ENCODE results near the gene RAD9A. TPM values are rescaled to one million over a fixed set of nuclear protein-coding genes. Genes with fewer than 3 reads are reported as not detected.

Gene RAD9A
- total and polyA plus RNA-seq, 7 experiments from 2014 or later, result 6.3 to 48.0 (median 31.0) TPM

DNA sequence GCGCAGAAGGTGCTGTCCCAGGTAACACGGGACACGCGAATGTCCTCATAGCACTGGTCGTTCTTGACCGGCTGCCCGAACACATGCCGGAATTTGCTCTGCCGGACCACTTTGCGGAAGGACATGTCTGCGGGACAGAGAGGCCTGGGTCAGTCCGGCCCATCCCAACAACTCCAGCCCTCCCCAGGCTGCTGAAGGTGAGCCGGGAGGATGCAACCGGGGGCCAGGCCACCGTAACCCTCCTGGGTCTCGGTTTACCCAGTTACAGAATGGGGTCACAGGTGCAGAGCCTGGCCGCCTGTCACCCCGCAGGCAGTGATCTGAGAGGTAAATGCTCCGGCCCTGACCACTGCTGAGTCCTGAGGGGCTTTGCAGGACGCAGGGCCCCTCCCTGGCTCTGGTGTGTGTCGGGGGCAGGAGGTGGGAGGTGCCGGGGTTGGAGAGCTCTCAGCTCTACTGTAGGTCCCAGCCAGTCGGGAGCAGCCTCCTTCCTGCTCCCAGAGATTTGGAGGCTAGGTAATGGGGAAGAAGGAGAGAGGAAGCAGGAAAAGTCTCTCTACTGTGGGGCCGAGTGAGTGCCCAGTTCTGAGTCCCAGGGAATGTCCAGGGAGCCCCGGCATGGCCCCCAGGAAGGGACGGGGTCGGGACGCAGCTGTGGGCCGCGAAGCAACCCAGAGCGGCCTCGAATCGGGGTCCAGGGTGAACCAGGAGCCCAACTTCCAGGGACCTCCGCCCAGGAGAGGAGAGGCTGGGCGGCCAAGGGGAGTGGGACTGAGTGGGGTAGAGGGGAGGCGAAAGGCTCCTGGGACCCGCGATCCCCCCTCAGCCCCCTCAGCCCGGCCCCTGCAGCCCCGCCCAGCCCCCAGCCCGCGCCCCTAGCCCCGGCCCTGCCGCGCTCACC is 51.0 kb downstream of the RAD9A start:
- peaks cover 57 to 87% (median 72%) of the 10 kb centered on the region in 7 donors for H3K4me1 Mint-ChIP-seq
- CTCF ChIA-PET, result no interaction called here
- Histone ChIP-seq H3K27me3 (ENCODE audit: control insufficient read depth in 2 of 2, insufficient read depth in 2 of 2, low read length in 2 of 2) (no peaks in the 10 kb centered on the region), H3K4me1 (ENCODE audit: control insufficient read depth in 2 of 2, insufficient read depth in 2 of 2, low read length in 2 of 2) (peaks cover 51 to 77% of the 10 kb centered on the region in 2 donors), H3K9me3 (ENCODE audit: control insufficient read depth in 2 of 3, low read length in 3 of 3) (no peaks in the 10 kb centered on the region), H3K36me3 (ENCODE audit: control insufficient read depth in 2 of 3, insufficient read depth in 3 of 3, low read length in 3 of 3) (peaks cover 0 to under 1% (median 0%) of the 10 kb centered on the region in 3 experiments), H3K4me3 (ENCODE audit: low read length) (no peak overlapping the region), H3K27ac (ENCODE audit: low read depth, low read length) (peak overlapping the region; percentile 85)
- ATAC-seq, result no peak
- intact Hi-C loops (cut with micrococcal nuclease), result loop anchor here in 1 of 2 donors (1.0 kb wide), 2 partner anchors 14 to 27 kb away; partner anchors contain the start of genes RPS6KB2 and TMEM134
- peak overlapping the region; percentile 84 to 95 (median 90) for H3K27ac Mint-ChIP-seq
- peak overlapping the region; percentile 55 to 99 (median 63) for H3K4me3 Mint-ChIP-seq
- POLR2A ChIA-PET, result interaction anchor here (0.8 to 11.9 kb wide), 6 partner anchors 9 to 97 kb away, joined by 3 to 206 read pairs (median 7); partner anchors contain the start of genes CABP4, GPR152, RPS6KB2 and TMEM134
- H3K36me3 Mint-ChIP-seq, result peaks cover 0 to 27% (median 0%) of the 10 kb centered on the region in 5 donors
- H3K9me3 Mint-ChIP-seq, result peaks cover 0 to 1% (median 0%) of the 10 kb centered on the region in 11 donors
- H3K27me3 Mint-ChIP-seq, result no peaks in the 10 kb centered on the region
- DNase-seq, result no peak

DNA sequence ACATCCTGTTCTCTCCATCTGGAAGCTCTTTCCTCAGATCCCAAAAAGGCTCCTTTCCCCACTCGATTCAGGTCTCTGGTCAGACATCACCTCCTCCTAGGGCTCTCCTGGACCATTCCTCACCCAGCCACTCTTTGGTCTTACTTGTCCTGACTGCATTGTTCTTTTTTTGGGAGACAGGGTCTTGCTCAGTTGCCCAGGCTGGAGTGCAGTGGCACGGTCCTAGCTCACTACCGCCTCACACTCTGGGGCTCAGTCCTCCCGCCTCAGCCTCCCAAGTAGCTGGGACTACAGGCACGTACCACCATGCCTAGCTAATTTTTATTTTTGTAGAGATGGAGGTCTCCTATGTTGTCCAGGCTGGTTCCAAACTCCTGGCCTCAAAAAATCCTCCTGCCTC is 53.7 kb downstream of the RAD9A start:
- peaks cover 0 to 4% (median 0%) of the 10 kb centered on the region in 5 donors for H3K36me3 Mint-ChIP-seq
- H3K9me3 ChIP-seq (ENCODE audit: control insufficient read depth in 2 of 3, low read length in 3 of 3), result no peaks in the 10 kb centered on the region

More for the DNA sequence above, 53.7 kb downstream of the RAD9A start:
- Mint-ChIP-seq H3K4me3 (peak overlapping the region; percentile 68 to 83 (median 80)), H3K27me3 (no peaks in the 10 kb centered on the region), H3K27ac (peak overlapping the region; percentile 89 to 99 (median 96)), H3K9me3 (no peaks in the 10 kb centered on the region), H3K4me1 (peaks cover 52 to 93% (median 69%) of the 10 kb centered on the region in 7 donors)
- Histone ChIP-seq H3K27ac (ENCODE audit: low read depth, low read length) (peak overlapping the region; percentile 85), H3K36me3 (ENCODE audit: control insufficient read depth in 2 of 3, insufficient read depth in 3 of 3, low read length in 3 of 3) (no peaks in the 10 kb centered on the region), H3K4me3 (ENCODE audit: low read length) (peak overlapping the region; percentile 49), H3K4me1 (ENCODE audit: control insufficient read depth in 2 of 2, insufficient read depth in 2 of 2, low read length in 2 of 2) (peaks cover 38 to 76% of the 10 kb centered on the region in 2 donors), H3K27me3 (ENCODE audit: control insufficient read depth in 2 of 2, insufficient read depth in 2 of 2, low read length in 2 of 2) (no peaks in the 10 kb centered on the region)
- ChIA-PET POLR2A (interaction anchor here (0.7 to 11.9 kb wide), 9 partner anchors 15 to 43 kb away, joined by 3 to 206 read pairs (median 5); partner anchors contain the start of genes CABP4, PPP1CA, RPS6KB2 and TBC1D10C), CTCF (interaction anchor here (0.6 to 0.7 kb wide), 2 partner anchors 63 to 1946 kb away, joined by 3 to 6 read pairs; no protein-coding TSS in a partner anchor)
- DNase-seq (no peak), ATAC-seq (no peak)
- intact Hi-C loops (cut with micrococcal nuclease), result no loop called here

Other genes with a start within 250 kb of the RAD9A start
- 100 to 1,000 TPM; 305 to 399 (median 322) TPM for gene GRK2, start 125.5 kb upstream of the RAD9A start, total RNA-seq
- 10 to 100 TPM; 18.5 to 38.0 TPM for gene GRK2, start 125.5 kb upstream of the RAD9A start, polyA plus RNA-seq
- gene ANKRD13D, start 102.7 kb upstream of the RAD9A start, total RNA-seq, result 100 to 1,000 TPM; 161 to 286 (median 191) TPM
- 10 to 100 TPM in 1 of 2 donors, 1 to 10 TPM in 1; 6.3 to 19.5 TPM for gene ANKRD13D, start 102.7 kb upstream of the RAD9A start, polyA plus RNA-seq
- gene SSH3, start 88.5 kb upstream of the RAD9A start, total RNA-seq, result 10 to 100 TPM in 4 of 5 experiments, 1 to 10 TPM in 1; 8.8 to 23.8 (median 15.0) TPM
- 1 to 10 TPM; 1.1 to 4.9 TPM for gene SSH3, start 88.5 kb upstream of the RAD9A start, polyA plus RNA-seq
- gene POLD4, start 38.4 kb upstream of the RAD9A start, total RNA-seq, result 100 to 1,000 TPM in 1 of 5 experiments, 10 to 100 TPM in 4; 59.9 to 104 (median 76.1) TPM
- gene POLD4, start 38.4 kb upstream of the RAD9A start, polyA plus RNA-seq, result 100 to 1,000 TPM in 1 of 2 donors, 10 to 100 TPM in 1; 98.9 to 116 TPM
- gene CLCF1, start 18.4 kb upstream of the RAD9A start, total RNA-seq, result 1 to 10 TPM in 2 of 5 experiments, under 1 TPM in 3; 0.32 to 7.8 (median 0.70) TPM
- not detected for gene CLCF1, start 18.4 kb upstream of the RAD9A start, polyA plus RNA-seq
- gene PPP1CA, start 9.9 kb downstream of the RAD9A start, total RNA-seq, result 100 to 1,000 TPM in 4 of 5 experiments, 10 to 100 TPM in 1; 83.0 to 339 (median 122) TPM
- gene PPP1CA, start 9.9 kb downstream of the RAD9A start, polyA plus RNA-seq, result 100 to 1,000 TPM; 350 to 363 TPM
- gene TBC1D10C, start 12.1 kb downstream of the RAD9A start, total RNA-seq, result 100 to 1,000 TPM; 243 to 425 (median 346) TPM
- 100 to 1,000 TPM; 225 to 366 TPM for gene TBC1D10C, start 12.1 kb downstream of the RAD9A start, polyA plus RNA-seq
- 10 to 100 TPM in 2 of 5 experiments, 1 to 10 TPM in 2, under 1 TPM in 1; 0.53 to 14.2 (median 5.1) TPM for gene CARNS1, start 23.7 kb downstream of the RAD9A start, total RNA-seq
- 1 to 10 TPM in 1 of 2 donors, under 1 TPM in 1; 0.97 to 1.4 TPM for gene CARNS1, start 23.7 kb downstream of the RAD9A start, polyA plus RNA-seq
- gene RPS6KB2, start 36.5 kb downstream of the RAD9A start, total RNA-seq, result 10 to 100 TPM; 61.9 to 83.9 (median 77.7) TPM
- gene RPS6KB2, start 36.5 kb downstream of the RAD9A start, polyA plus RNA-seq, result 10 to 100 TPM; 45.2 to 46.6 TPM
- 100 to 1,000 TPM; 134 to 357 (median 194) TPM for gene PTPRCAP, start 45.7 kb downstream of the RAD9A start, total RNA-seq
- gene PTPRCAP, start 45.7 kb downstream of the RAD9A start, polyA plus RNA-seq, result 100 to 1,000 TPM; 498 to 670 TPM
- gene CORO1B, start 51.5 kb downstream of the RAD9A start, total RNA-seq, result 100 to 1,000 TPM in 1 of 5 experiments, 10 to 100 TPM in 4; 15.6 to 311 (median 28.5) TPM
- 10 to 100 TPM; 21.3 to 40.8 TPM for gene CORO1B, start 51.5 kb downstream of the RAD9A start, polyA plus RNA-seq
- gene GPR152, start 60.7 kb downstream of the RAD9A start, total RNA-seq, result not detected
- gene GPR152, start 60.7 kb downstream of the RAD9A start, polyA plus RNA-seq, result 1 to 10 TPM; 1.4 to 1.5 TPM
- gene CABP4, start 63.4 kb downstream of the RAD9A start, total RNA-seq, result 10 to 100 TPM in 2 of 5 experiments, 1 to 10 TPM in 3; 2.5 to 17.1 (median 3.4) TPM
- gene CABP4, start 63.4 kb downstream of the RAD9A start, polyA plus RNA-seq, result 1 to 10 TPM; 1.2 to 2.3 TPM
- gene TMEM134, start 77.3 kb downstream of the RAD9A start, total RNA-seq, result 10 to 100 TPM; 52.4 to 94.6 (median 70.6) TPM
- gene TMEM134, start 77.3 kb downstream of the RAD9A start, polyA plus RNA-seq, result 100 to 1,000 TPM; 131 to 143 TPM
- 100 to 1,000 TPM; 107 to 156 (median 137) TPM for gene AIP, start 91.0 kb downstream of the RAD9A start, total RNA-seq
- 100 to 1,000 TPM; 137 to 205 TPM for gene AIP, start 91.0 kb downstream of the RAD9A start, polyA plus RNA-seq
- gene PITPNM1, start 113.4 kb downstream of the RAD9A start, total RNA-seq, result 100 to 1,000 TPM in 3 of 5 experiments, 10 to 100 TPM in 2; 78.9 to 133 (median 112) TPM
- 10 to 100 TPM in 1 of 2 donors, 1 to 10 TPM in 1; 9.5 to 30.8 TPM for gene PITPNM1, start 113.4 kb downstream of the RAD9A start, polyA plus RNA-seq
- 100 to 1,000 TPM in 1 of 5 experiments, 10 to 100 TPM in 4; 31.0 to 168 (median 61.9) TPM for gene CDK2AP2, start 116.2 kb downstream of the RAD9A start, total RNA-seq
- gene CDK2AP2, start 116.2 kb downstream of the RAD9A start, polyA plus RNA-seq, result 10 to 100 TPM; 64.5 to 94.3 TPM
- not detected for gene CABP2, start 131.5 kb downstream of the RAD9A start, total RNA-seq
- gene CABP2, start 131.5 kb downstream of the RAD9A start, polyA plus RNA-seq, result not detected
- 100 to 1,000 TPM in 4 of 5 experiments, 10 to 100 TPM in 1; 77.2 to 265 (median 139) TPM for gene GSTP1, start 191.8 kb downstream of the RAD9A start, total RNA-seq
- 100 to 1,000 TPM; 190 to 202 TPM for gene GSTP1, start 191.8 kb downstream of the RAD9A start, polyA plus RNA-seq
- 100 to 1,000 TPM; 198 to 253 (median 212) TPM for gene NDUFV1, start 214.9 kb downstream of the RAD9A start, total RNA-seq
- 100 to 1,000 TPM; 111 to 113 TPM for gene NDUFV1, start 214.9 kb downstream of the RAD9A start, polyA plus RNA-seq
- 10 to 100 TPM in 1 of 5 experiments, 1 to 10 TPM in 4; 3.1 to 10.4 (median 4.0) TPM for gene NUDT8, start 238.0 kb downstream of the RAD9A start, total RNA-seq
- 1 to 10 TPM; 3.3 to 3.7 TPM for gene NUDT8, start 238.0 kb downstream of the RAD9A start, polyA plus RNA-seq
- gene TBX10, start 247.8 kb downstream of the RAD9A start, total RNA-seq, result not detected
- gene TBX10, start 247.8 kb downstream of the RAD9A start, polyA plus RNA-seq, result not detected